Measurements from ENCODE around the gene TRABD2B.

GRCh38 chr1:47870946-47871676 is 126.1 kb downstream of the TRABD2B start:
- no peak for TF ChIP-seq CTCF (IDR thresholded peaks at IDR 0.05)
- TF ChIP-seq SIN3A (IDR thresholded peaks at IDR 0.05; ENCODE audit: borderline replicate concordance, low read depth, low read length) = no peak
- no peak for TF ChIP-seq TEAD4 (IDR thresholded peaks at IDR 0.05; ENCODE audit: borderline replicate concordance, insufficient read depth)
- TF ChIP-seq RAD21 (IDR thresholded peaks at IDR 0.05; ENCODE audit: low read length) = no peak
- no peak for TF ChIP-seq POLR2AphosphoS5 (IDR thresholded peaks at IDR 0.05; ENCODE audit: low read depth, low read length)
- no peak for TF ChIP-seq MXI1 (IDR thresholded peaks at IDR 0.05; ENCODE audit: low read depth, low read length)
- no peak for TF ChIP-seq RFX5 (IDR thresholded peaks at IDR 0.05; ENCODE audit: low read length)
- no peak for TF ChIP-seq GABPA (IDR thresholded peaks at IDR 0.05; ENCODE audit: low read depth)
- no peak for TF ChIP-seq USF2 (IDR thresholded peaks at IDR 0.05; ENCODE audit: borderline replicate concordance, low read depth, low read length)
- TF ChIP-seq ELF1 (IDR thresholded peaks at IDR 0.05) = no peak

Data from SK-N-SH (cell line).